ENCODE measurements around the gene RNF40. TPM values are rescaled to one million over a fixed set of nuclear protein-coding genes. Genes with fewer than 3 reads are reported as not detected.
A peak's percentile ranks its signal among the peaks of the same experiment; 100 is the strongest.

Gene RNF40
- total and polyA plus RNA-seq, 8 donors = 17.5 to 155 (median 54.5) TPM

GRCh38 chr16:30741461-30741914 is 20.6 kb upstream of the RNF40 start:
- H3K4me1 ChIP-seq = peaks cover 28 to 57% (median 31%) of the 10 kb centered on the region in 4 donors
- H3K27ac ChIP-seq = peak overlapping the region; percentile 79 to 89 (median 83)
- WGBS, 5 donors = 60 to 76% (median 68%) methylated on average over 6 of the region's 6 CpGs

GRCh38 chr16:30743716-30744115 is 18.4 kb upstream of the RNF40 start:
- H3K4me3 ChIP-seq = no peak overlapping the region
- peak overlapping the region in 4 of 5 donors; percentile 26 to 62 (median 48) for H3K27ac ChIP-seq
- no peaks in the 10 kb centered on the region for H3K27me3 ChIP-seq
- no peaks in the 10 kb centered on the region for H3K9me3 ChIP-seq
- intact Hi-C loops (cut with DNase I; ENCODE audit: low total_unique reads) = no loop called here
- TF ChIP-seq EP300 (IDR thresholded peaks at IDR 0.05) = no peak
- H3K4me1 ChIP-seq = peaks cover 35 to 71% (median 38%) of the 10 kb centered on the region in 4 donors
- 93 to 96% (median 95%) methylated on average over 7 to 11 of the region's 11 CpGs for WGBS, 5 donors
- DNase-seq = no peak
- H3K36me3 ChIP-seq = peaks cover 23 to 55% (median 43%) of the 10 kb centered on the region in 4 donors

More at GRCh38 chr16:30741461-30741914, 20.6 kb upstream of the RNF40 start:
- no peak overlapping the region for H3K4me3 ChIP-seq
- intact Hi-C loops (cut with DNase I; ENCODE audit: low total_unique reads) = no loop called here
- peaks cover 45 to 78% (median 65%) of the 10 kb centered on the region in 4 donors for H3K36me3 ChIP-seq
- TF ChIP-seq CTCF (IDR thresholded peaks at IDR 0.05) (no peak), POLR2AphosphoS5 (IDR thresholded peaks at IDR 0.05) (peak in 2 of 3 donors; percentile 58 to 85)
- H3K27me3 ChIP-seq = no peaks in the 10 kb centered on the region
- peak; percentile 72 to 87 for DNase-seq
- H3K9me3 ChIP-seq = no peaks in the 10 kb centered on the region

- Histone ChIP-seq H3K9me3 (no peaks in the 10 kb centered on the region), H3K4me1 (peaks cover 38 to 72% (median 39%) of the 10 kb centered on the region in 4 donors), H3K4me3 (no peak overlapping the region), H3K36me3 (peaks cover 18 to 51% (median 38%) of the 10 kb centered on the region in 4 donors), H3K27me3 (no peaks in the 10 kb centered on the region), H3K27ac (peak overlapping the region in 4 of 5 donors; percentile 26 to 62 (median 48))
- 66 to 88% (median 80%) methylated on average over 2 of the region's 2 CpGs for WGBS, 5 donors
- DNase-seq = no peak
- intact Hi-C loops (cut with DNase I; ENCODE audit: low total_unique reads) = no loop called here
- no peak for TF ChIP-seq POLR2AphosphoS5 (IDR thresholded peaks at IDR 0.05)
- no peak for TF ChIP-seq EP300 (IDR thresholded peaks at IDR 0.05)
- TF ChIP-seq CTCF (IDR thresholded peaks at IDR 0.05) = no peak
- no peak for TF ChIP-seq POLR2A (IDR thresholded peaks at IDR 0.05)
These were observed 17.9 kb upstream of the RNF40 start for GRCh38 chr16:30744183-30744582.

- intact Hi-C loops (cut with DNase I; ENCODE audit: low total_unique reads) = no loop called here
- Histone ChIP-seq H3K4me1 (peaks cover 29 to 72% (median 40%) of the 10 kb centered on the region in 4 donors), H3K9me3 (no peaks in the 10 kb centered on the region), H3K4me3 (no peak overlapping the region), H3K27ac (peak overlapping the region in 1 of 5 donors; percentile 17), H3K27me3 (no peaks in the 10 kb centered on the region), H3K36me3 (peaks cover 15 to 42% (median 32%) of the 10 kb centered on the region in 4 donors)
- TF ChIP-seq POLR2AphosphoS5 (IDR thresholded peaks at IDR 0.05) (no peak), EP300 (IDR thresholded peaks at IDR 0.05) (no peak)
- no peak for DNase-seq
- 54 to 60% (median 58%) methylated on average over 2 of the region's 2 CpGs for WGBS, 5 donors
These were observed 17.0 kb upstream of the RNF40 start for GRCh38 chr16:30745082-30745481.

GRCh38 chr16:30746638-30747175 is 15.4 kb upstream of the RNF40 start:
- peak overlapping the region in 2 of 5 donors; percentile 88 to 95 for H3K27ac ChIP-seq
- intact Hi-C loops (cut with DNase I; ENCODE audit: low total_unique reads) = no loop called here
- peaks cover 21 to 56% (median 42%) of the 10 kb centered on the region in 4 donors for H3K36me3 ChIP-seq
- no peak for DNase-seq
- H3K4me3 ChIP-seq = no peak overlapping the region
- 90 to 94% (median 90%) methylated on average over 9 of the region's 9 CpGs for WGBS, 5 donors
- H3K9me3 ChIP-seq = no peaks in the 10 kb centered on the region
- H3K27me3 ChIP-seq = no peaks in the 10 kb centered on the region
- no peak for TF ChIP-seq CTCF (IDR thresholded peaks at IDR 0.05)
- TF ChIP-seq EP300 (IDR thresholded peaks at IDR 0.05) = no peak
- no peak for TF ChIP-seq POLR2A (IDR thresholded peaks at IDR 0.05)
- TF ChIP-seq POLR2AphosphoS5 (IDR thresholded peaks at IDR 0.05) = no peak
- H3K4me1 ChIP-seq = peaks cover 15 to 57% (median 26%) of the 10 kb centered on the region in 4 donors
